NB4 (cell line): ENCODE measurements around the gene RBMS3.

Experiments
- CTCF ChIP-seq: IDR thresholded peaks from one replicate; pipeline ENCODE4 v1.5.1; 2012; ENCODE audit warnings: low read depth, low read length
- POLR2A ChIP-seq: IDR thresholded peaks from 2 replicates; pipeline ENCODE4 v1.6.1; 2011; ENCODE audit warnings: mild to moderate bottlenecking; ENCODE audit not compliant: insufficient read length; ENCODE audit errors: extremely low read depth

GRCh38 chr3:29410660-29411405, 130.0 kb downstream of the RBMS3 start:
- TF ChIP-seq CTCF (no peak), POLR2A (no peak)
